Sigmoid colon (tissue), 7 donors: ENCODE measurements around the gene TOMT. TPM values are rescaled to one million over a fixed set of nuclear protein-coding genes. Genes with fewer than 3 reads are reported as not detected.
"Not testable (repeated sequence)": the region's sequence is repeated elsewhere in the genome, so short reads cannot be mapped to it uniquely, and the experiment has no call there.

Experiments used
- DNase-seq: peaks from one replicate; pipeline ENCODE4 v3.0.0-alpha.2; 2019
- H3K27ac ChIP-seq, 4 donors: fragments of 200-600 bp; sonication (generic); one replicate each; pipeline ENCODE4 v1.5.1; 2016 to 2019; ENCODE audit warnings: mild to moderate bottlenecking in 1 of 4
- H3K27me3 ChIP-seq, 3 donors: fragments of 200-600 bp; sonication (generic); one replicate each; pipeline ENCODE4 v1.5.1; 2019; ENCODE audit warnings: mild to moderate bottlenecking in 1 of 3
- H3K36me3 ChIP-seq, 4 donors: fragments of 200-600 bp; sonication (generic); one replicate each; pipeline ENCODE4 v1.5.1; 2016 to 2019
- H3K4me1 ChIP-seq, 4 donors: fragments of 200-600 bp; sonication (generic); one replicate each; pipeline ENCODE4 v1.5.1; 2017 to 2019
- H3K4me3 ChIP-seq, 4 donors: fragments of 200-600 bp; sonication (generic); one replicate each; pipeline ENCODE4 v1.5.1; 2017 to 2019; ENCODE audit warnings: mild to moderate bottlenecking in 2 of 4, moderate library complexity in 1 of 4
- H3K9me3 ChIP-seq, 4 donors: fragments of 200-600 bp in 3 of 4; sonication (generic) in 3 of 4; one replicate each; pipeline versions ENCODE4 v1.5.1 to v1.6.1; 2013 to 2019
- CTCF ChIP-seq, 4 experiments: fragments of 450-650 bp in 3 of 4; fragments of 200-600 bp in 1 of 4; IDR thresholded peaks; one replicate each; pipeline ENCODE4 v1.5.1; 2016 to 2019; ENCODE audit warnings: antibody characterized with exemption in 4 of 4, mild to moderate bottlenecking in 3 of 4, moderate library complexity in 2 of 4
- EP300 ChIP-seq, 4 donors: sonication (generic); formaldehyde crosslinking; IDR thresholded peaks; one replicate each; pipeline ENCODE4 v1.6.1; 2017; ENCODE audit warnings: antibody characterized with exemption in 4 of 4
- POLR2A ChIP-seq, 2 donors: fragments of 450-650 bp; IDR thresholded peaks; one replicate each; pipeline ENCODE4 v1.6.1; 2016; ENCODE audit warnings: antibody characterized with exemption in 2 of 2, mild to moderate bottlenecking in 2 of 2, moderate library complexity in 2 of 2
- POLR2AphosphoS5 ChIP-seq, 4 donors: sonication (generic); formaldehyde crosslinking; IDR thresholded peaks; one replicate each; pipeline ENCODE4 v1.6.1; 2017; ENCODE audit warnings: antibody characterized with exemption in 4 of 4
- WGBS, 2 donors: extraction: QIAGEN DNeasy Blood & Tissue Kit; methylation state at CpG; one replicate each; pipeline ENCODE4 v1.1.7; 2013; 5-methylcytosine and 5-hydroxymethylcytosine counted together
- intact Hi-C: fragments of 100-400 bp; cut with DNase I; formaldehyde crosslinking; loops from one replicate; pipeline ENCODE4 v1.15.1; 2023
- polyA plus RNA-seq, 3 donors: library from polyadenylated mRNA; stranded (reverse); fragments of 200-250 nt; gene quantifications; one replicate each; pipeline ENCODE4 v1.2.3, GENCODE V29; 2013
- total RNA-seq, 4 donors: library from RNA; depleted of rRNA; stranded (reverse); fragments of >200 nt; gene quantifications; one replicate each; pipeline ENCODE4 v1.1.0, GENCODE V29; 2016
- donor health status: healthy with polysubstance abuse.
- donor health status: Bipolar disorder and iron deficiency.
- donor health status: healthy.

TOMT gene
- total and polyA plus RNA-seq, 7 donors = not detected

GRCh38 chr11:72127923-72128322, 22.2 kb downstream of the TOMT start:
- no peaks in the 10 kb centered on the region for H3K27me3 ChIP-seq
- DNase-seq = no peak
- H3K4me3 ChIP-seq = no peak overlapping the region
- H3K27ac ChIP-seq = no peak overlapping the region
- no peaks in the 10 kb centered on the region for H3K36me3 ChIP-seq
- intact Hi-C loops = no loop called here
- TF ChIP-seq POLR2AphosphoS5 (IDR thresholded peaks at IDR 0.05) = no peak
- H3K9me3 ChIP-seq = peaks cover 0 to 4% (median 0%) of the 10 kb centered on the region in 4 donors
- WGBS, 2 donors = 61 to 71% methylated on average over 2 of the region's 2 CpGs
- no peaks in the 10 kb centered on the region for H3K4me1 ChIP-seq

DNA sequence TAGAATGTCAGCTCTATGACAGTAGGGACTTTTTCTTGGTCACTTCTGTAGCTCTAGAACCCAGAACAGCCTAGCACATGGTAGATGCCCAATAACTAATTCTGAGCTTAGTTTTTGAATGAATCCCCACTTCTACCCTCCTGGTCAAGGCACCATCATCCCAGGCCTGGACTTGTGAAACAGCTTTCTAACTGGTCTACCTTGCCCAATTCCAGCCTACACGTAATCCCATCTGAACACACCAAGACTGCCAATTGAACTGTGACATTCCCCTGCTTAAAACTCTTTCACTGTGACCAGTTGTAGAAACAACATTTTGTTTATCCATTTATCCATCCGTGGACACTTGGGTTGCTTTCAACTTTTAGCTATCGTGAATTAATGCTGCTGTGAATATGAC, 23.7 kb downstream of the TOMT start:
- Histone ChIP-seq H3K27me3 (no peaks in the 10 kb centered on the region), H3K9me3 (peaks cover 0 to 4% (median 0%) of the 10 kb centered on the region in 4 donors), H3K36me3 (no peaks in the 10 kb centered on the region), H3K4me3 (no peak overlapping the region), H3K27ac (no peak overlapping the region), H3K4me1 (no peaks in the 10 kb centered on the region)
- WGBS, 2 donors = 87 to 92% methylated on average over 3 of the region's 3 CpGs
- no peak for DNase-seq
- intact Hi-C loops = no loop called here
- TF ChIP-seq POLR2A (IDR thresholded peaks at IDR 0.05) (no peak), CTCF (IDR thresholded peaks at IDR 0.05) (no peak), EP300 (IDR thresholded peaks at IDR 0.05) (no peak), POLR2AphosphoS5 (IDR thresholded peaks at IDR 0.05) (no peak)

- Histone ChIP-seq H3K4me1 (no peaks in the 10 kb centered on the region), H3K4me3 (no peak overlapping the region), H3K36me3 (no peaks in the 10 kb centered on the region), H3K27me3 (no peaks in the 10 kb centered on the region), H3K27ac (no peak overlapping the region), H3K9me3 (peaks cover 0 to 4% (median 0%) of the 10 kb centered on the region in 4 donors)
- DNase-seq = no peak
- TF ChIP-seq POLR2A (IDR thresholded peaks at IDR 0.05) (no peak), CTCF (IDR thresholded peaks at IDR 0.05) (no peak), EP300 (IDR thresholded peaks at IDR 0.05) (no peak), POLR2AphosphoS5 (IDR thresholded peaks at IDR 0.05) (no peak)
- 41 to 85% methylated on average over 2 of the region's 2 CpGs for WGBS, 2 donors
- intact Hi-C loops = no loop called here
These were observed 26.9 kb downstream of the TOMT start for GRCh38 chr11:72132646-72133045.

DNA sequence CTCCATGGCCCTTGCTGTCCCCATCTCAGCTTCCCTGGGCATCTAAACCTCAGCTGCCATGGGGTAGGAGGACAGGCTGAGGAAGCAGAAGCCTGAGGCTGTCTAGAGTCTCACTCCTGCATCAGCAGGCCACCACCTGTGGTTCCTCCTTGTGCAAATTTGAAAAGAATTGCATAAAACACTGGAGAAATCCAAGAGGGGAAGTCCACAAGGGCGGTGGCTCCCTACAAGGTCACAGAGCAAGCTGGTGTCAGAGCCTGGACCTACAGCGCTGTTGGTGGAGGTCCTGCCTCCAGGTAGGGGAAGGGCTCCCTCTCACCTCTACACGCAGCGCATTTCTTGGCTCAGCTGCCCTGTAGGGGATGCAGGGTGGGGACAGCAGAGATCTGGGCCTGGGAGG, 29.7 kb downstream of the TOMT start, which contains the start of gene FOLR3:
FOLR3 (plus strand) TSS at position 253 of the 400 bp plus-strand sequence. CDS start 228 bp downstream, outside the sequence.
- intact Hi-C loops, H3K4me1 ChIP-seq, H3K27me3 ChIP-seq, H3K4me3 ChIP-seq, DNase-seq, H3K27ac ChIP-seq, H3K36me3 ChIP-seq, H3K9me3 ChIP-seq: not testable (repeated sequence)
- WGBS, 2 donors = 87% methylated on average over 4 of the region's 4 CpGs

DNA sequence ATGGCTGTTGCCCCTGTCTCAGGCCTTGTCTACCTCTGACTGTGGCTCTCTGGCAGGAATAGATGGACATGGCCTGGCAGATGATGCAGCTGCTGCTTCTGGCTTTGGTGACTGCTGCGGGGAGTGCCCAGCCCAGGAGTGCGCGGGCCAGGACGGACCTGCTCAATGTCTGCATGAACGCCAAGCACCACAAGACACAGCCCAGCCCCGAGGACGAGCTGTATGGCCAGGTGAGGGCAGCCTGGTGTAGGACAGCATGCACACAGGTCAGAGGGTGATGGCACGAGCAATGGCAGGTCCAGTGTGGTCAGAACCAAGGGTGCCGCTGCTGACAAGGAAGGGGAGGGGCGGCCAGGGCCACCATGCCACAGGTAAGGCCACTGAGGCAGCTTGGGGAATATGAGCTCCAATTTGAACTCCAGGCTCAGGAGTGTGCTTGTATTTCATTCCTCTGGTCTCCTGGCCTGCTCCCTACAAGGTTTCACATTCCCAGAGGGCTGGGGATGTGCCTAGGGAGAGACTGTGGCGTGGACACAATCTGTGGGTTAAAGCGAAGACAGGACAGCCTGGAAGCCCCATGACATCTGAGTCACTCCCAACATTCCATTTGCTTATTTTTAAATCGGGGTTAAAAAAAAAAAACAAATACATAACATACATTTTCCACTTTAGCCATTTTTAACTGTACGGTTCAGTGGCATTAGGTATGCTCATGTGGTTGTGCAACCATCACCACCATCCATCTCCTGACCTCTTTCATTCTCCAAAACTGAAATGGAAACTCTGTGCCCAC, 30.4 kb downstream of the TOMT start:
- H3K27me3 ChIP-seq = no peaks in the 10 kb centered on the region
- intact Hi-C loops = no loop called here

More for the DNA sequence above, 30.4 kb downstream of the TOMT start:
- no peaks in the 10 kb centered on the region for H3K4me1 ChIP-seq
- no peak overlapping the region for H3K27ac ChIP-seq
- DNase-seq = no peak
- H3K4me3 ChIP-seq = no peak overlapping the region
- WGBS, 2 donors = 92 to 94% methylated on average over 14 of the region's 14 CpGs
- no peaks in the 10 kb centered on the region for H3K36me3 ChIP-seq
- no peaks in the 10 kb centered on the region for H3K9me3 ChIP-seq
- TF ChIP-seq POLR2A (IDR thresholded peaks at IDR 0.05) = no peak
- no peak for TF ChIP-seq POLR2AphosphoS5 (IDR thresholded peaks at IDR 0.05)
- no peak for TF ChIP-seq CTCF (IDR thresholded peaks at IDR 0.05)
- no peak for TF ChIP-seq EP300 (IDR thresholded peaks at IDR 0.05)
